Measurements from ENCODE around the gene BIRC5.
A peak's percentile ranks its signal among the peaks of the same experiment; 100 is the strongest.

The BIRC5 gene

GRCh38 chr17:78173097-78173715, 40.8 kb upstream of the BIRC5 start:
- peak overlapping the region in 1 of 2 donors; percentile 31 for H3K4me3 ChIP-seq (ENCODE audit: low read length in 2 of 2)
- H3K9ac ChIP-seq (ENCODE audit: low read depth in 1 of 2, low read length in 2 of 2): peak overlapping the region; percentile 56 to 74
- no peaks in the 10 kb centered on the region for H3K9me3 ChIP-seq (ENCODE audit: control insufficient read depth in 2 of 2, low read length in 2 of 2)

GRCh38 chr17:78174346-78174869, 39.6 kb upstream of the BIRC5 start:
- peak overlapping the region; percentile 93 to 97 for H3K27ac ChIP-seq (ENCODE audit: low read depth in 2 of 2, low read length in 2 of 2)
- no peaks in the 10 kb centered on the region for H3K9me3 ChIP-seq (ENCODE audit: control insufficient read depth in 2 of 2, low read length in 2 of 2)
- H3K36me3 ChIP-seq (ENCODE audit: control insufficient read depth in 2 of 2, insufficient read depth in 2 of 2, low read length in 2 of 2): peaks cover 12 to 14% of the 10 kb centered on the region in 2 donors
- peak overlapping the region; percentile 53 to 54 for H3K4me3 ChIP-seq (ENCODE audit: low read length in 2 of 2)
- H3K4me1 ChIP-seq (ENCODE audit: control insufficient read depth in 2 of 2, insufficient read depth in 2 of 2, low read length in 2 of 2): peaks cover 70 to 76% of the 10 kb centered on the region in 2 donors
- H3K9ac ChIP-seq (ENCODE audit: low read depth in 1 of 2, low read length in 2 of 2): peak overlapping the region; percentile 65 to 80
- no peaks in the 10 kb centered on the region for H3K27me3 ChIP-seq (ENCODE audit: control insufficient read depth in 2 of 2, insufficient read depth in 2 of 2, low read length in 2 of 2)

More at GRCh38 chr17:78173097-78173715, 40.8 kb upstream of the BIRC5 start:
- peaks cover 73 to 80% of the 10 kb centered on the region in 2 donors for H3K4me1 ChIP-seq (ENCODE audit: control insufficient read depth in 2 of 2, insufficient read depth in 2 of 2, low read length in 2 of 2)
- no peaks in the 10 kb centered on the region for H3K27me3 ChIP-seq (ENCODE audit: control insufficient read depth in 2 of 2, insufficient read depth in 2 of 2, low read length in 2 of 2)
- H3K27ac ChIP-seq (ENCODE audit: low read depth in 2 of 2, low read length in 2 of 2): peak overlapping the region; percentile 93 to 97
- peaks cover 12 to 14% of the 10 kb centered on the region in 2 donors for H3K36me3 ChIP-seq (ENCODE audit: control insufficient read depth in 2 of 2, insufficient read depth in 2 of 2, low read length in 2 of 2)

GRCh38 chr17:78174870-78175642, 39.0 kb upstream of the BIRC5 start:
- peak overlapping the region; percentile 93 to 97 for H3K27ac ChIP-seq (ENCODE audit: low read depth in 2 of 2, low read length in 2 of 2)
- peaks cover 64 to 69% of the 10 kb centered on the region in 2 donors for H3K4me1 ChIP-seq (ENCODE audit: control insufficient read depth in 2 of 2, insufficient read depth in 2 of 2, low read length in 2 of 2)
- no peaks in the 10 kb centered on the region for H3K9me3 ChIP-seq (ENCODE audit: control insufficient read depth in 2 of 2, low read length in 2 of 2)
- H3K4me3 ChIP-seq (ENCODE audit: low read length in 2 of 2): peak overlapping the region; percentile 53 to 54
- peak overlapping the region; percentile 56 to 65 for H3K9ac ChIP-seq (ENCODE audit: low read depth in 1 of 2, low read length in 2 of 2)
- H3K27me3 ChIP-seq (ENCODE audit: control insufficient read depth in 2 of 2, insufficient read depth in 2 of 2, low read length in 2 of 2): no peaks in the 10 kb centered on the region
- peaks cover 12 to 14% of the 10 kb centered on the region in 2 donors for H3K36me3 ChIP-seq (ENCODE audit: control insufficient read depth in 2 of 2, insufficient read depth in 2 of 2, low read length in 2 of 2)

GRCh38 chr17:78175643-78175981, 38.4 kb upstream of the BIRC5 start:
- Histone ChIP-seq H3K9me3 (ENCODE audit: control insufficient read depth in 2 of 2, low read length in 2 of 2) (no peaks in the 10 kb centered on the region), H3K27me3 (ENCODE audit: control insufficient read depth in 2 of 2, insufficient read depth in 2 of 2, low read length in 2 of 2) (no peaks in the 10 kb centered on the region), H3K4me1 (ENCODE audit: control insufficient read depth in 2 of 2, insufficient read depth in 2 of 2, low read length in 2 of 2) (peaks cover 62 to 65% of the 10 kb centered on the region in 2 donors), H3K9ac (ENCODE audit: low read depth in 1 of 2, low read length in 2 of 2) (peak overlapping the region; percentile 56 to 65), H3K27ac (ENCODE audit: low read depth in 2 of 2, low read length in 2 of 2) (peak overlapping the region; percentile 93 to 97), H3K36me3 (ENCODE audit: control insufficient read depth in 2 of 2, insufficient read depth in 2 of 2, low read length in 2 of 2) (peaks cover 12 to 14% of the 10 kb centered on the region in 2 donors), H3K4me3 (ENCODE audit: low read length in 2 of 2) (no peak overlapping the region)

- Histone ChIP-seq H3K36me3 (ENCODE audit: control insufficient read depth in 2 of 2, insufficient read depth in 2 of 2, low read length in 2 of 2) (peaks cover 8 to 9% of the 10 kb centered on the region in 2 donors), H3K27ac (ENCODE audit: low read depth in 2 of 2, low read length in 2 of 2) (peak overlapping the region; percentile 1 to 97), H3K9ac (ENCODE audit: low read depth in 1 of 2, low read length in 2 of 2) (peak overlapping the region in 1 of 2 donors; percentile 65), H3K4me3 (ENCODE audit: low read length in 2 of 2) (no peak overlapping the region), H3K27me3 (ENCODE audit: control insufficient read depth in 2 of 2, insufficient read depth in 2 of 2, low read length in 2 of 2) (no peaks in the 10 kb centered on the region), H3K9me3 (ENCODE audit: control insufficient read depth in 2 of 2, low read length in 2 of 2) (no peaks in the 10 kb centered on the region), H3K4me1 (ENCODE audit: control insufficient read depth in 2 of 2, insufficient read depth in 2 of 2, low read length in 2 of 2) (peaks cover 56 to 57% of the 10 kb centered on the region in 2 donors)
Observed at GRCh38 chr17:78176548-78177025, 37.5 kb upstream of the BIRC5 start.

GRCh38 chr17:78179372-78179771, 34.7 kb upstream of the BIRC5 start:
- Histone ChIP-seq H3K4me3 (ENCODE audit: low read length in 2 of 2) (no peak overlapping the region), H3K4me1 (ENCODE audit: control insufficient read depth in 2 of 2, insufficient read depth in 2 of 2, low read length in 2 of 2) (peaks cover 28 to 29% of the 10 kb centered on the region in 2 donors), H3K36me3 (ENCODE audit: control insufficient read depth in 2 of 2, insufficient read depth in 2 of 2, low read length in 2 of 2) (peaks cover 0 to 2% of the 10 kb centered on the region in 2 donors), H3K9ac (ENCODE audit: low read depth in 1 of 2, low read length in 2 of 2) (no peak overlapping the region), H3K27me3 (ENCODE audit: control insufficient read depth in 2 of 2, insufficient read depth in 2 of 2, low read length in 2 of 2) (no peaks in the 10 kb centered on the region), H3K9me3 (ENCODE audit: control insufficient read depth in 2 of 2, low read length in 2 of 2) (no peaks in the 10 kb centered on the region), H3K27ac (ENCODE audit: low read depth in 2 of 2, low read length in 2 of 2) (peak overlapping the region; percentile 60 to 70)

GRCh38 chr17:78180083-78180482, 34.0 kb upstream of the BIRC5 start:
- Histone ChIP-seq H3K4me3 (ENCODE audit: low read length in 2 of 2) (peak overlapping the region in 1 of 2 donors; percentile 13), H3K27ac (ENCODE audit: low read depth in 2 of 2, low read length in 2 of 2) (peak overlapping the region; percentile 60 to 70), H3K4me1 (ENCODE audit: control insufficient read depth in 2 of 2, insufficient read depth in 2 of 2, low read length in 2 of 2) (peaks cover 21 to 27% of the 10 kb centered on the region in 2 donors), H3K9ac (ENCODE audit: low read depth in 1 of 2, low read length in 2 of 2) (peak overlapping the region in 1 of 2 donors; percentile 41), H3K9me3 (ENCODE audit: control insufficient read depth in 2 of 2, low read length in 2 of 2) (no peaks in the 10 kb centered on the region), H3K27me3 (ENCODE audit: control insufficient read depth in 2 of 2, insufficient read depth in 2 of 2, low read length in 2 of 2) (no peaks in the 10 kb centered on the region), H3K36me3 (ENCODE audit: control insufficient read depth in 2 of 2, insufficient read depth in 2 of 2, low read length in 2 of 2) (peaks cover 0 to 2% of the 10 kb centered on the region in 2 donors)

- H3K36me3 ChIP-seq (ENCODE audit: control insufficient read depth in 2 of 2, insufficient read depth in 2 of 2, low read length in 2 of 2): peaks cover 0 to 2% of the 10 kb centered on the region in 2 donors
- no peak overlapping the region for H3K4me3 ChIP-seq (ENCODE audit: low read length in 2 of 2)
- H3K27ac ChIP-seq (ENCODE audit: low read depth in 2 of 2, low read length in 2 of 2): peak overlapping the region; percentile 60 to 70
- H3K27me3 ChIP-seq (ENCODE audit: control insufficient read depth in 2 of 2, insufficient read depth in 2 of 2, low read length in 2 of 2): no peaks in the 10 kb centered on the region
- H3K9me3 ChIP-seq (ENCODE audit: control insufficient read depth in 2 of 2, low read length in 2 of 2): no peaks in the 10 kb centered on the region
- H3K9ac ChIP-seq (ENCODE audit: low read depth in 1 of 2, low read length in 2 of 2): peak overlapping the region in 1 of 2 donors; percentile 41
- peaks cover 17 to 22% of the 10 kb centered on the region in 2 donors for H3K4me1 ChIP-seq (ENCODE audit: control insufficient read depth in 2 of 2, insufficient read depth in 2 of 2, low read length in 2 of 2)
Observed at GRCh38 chr17:78180508-78180907, 33.5 kb upstream of the BIRC5 start.

GRCh38 chr17:78182504-78182903, 31.5 kb upstream of the BIRC5 start:
- H3K27ac ChIP-seq (ENCODE audit: low read depth in 2 of 2, low read length in 2 of 2): no peak overlapping the region
- no peak overlapping the region for H3K9ac ChIP-seq (ENCODE audit: low read depth in 1 of 2, low read length in 2 of 2)
- peaks cover 8 to 15% of the 10 kb centered on the region in 2 donors for H3K4me1 ChIP-seq (ENCODE audit: control insufficient read depth in 2 of 2, insufficient read depth in 2 of 2, low read length in 2 of 2)
- H3K27me3 ChIP-seq (ENCODE audit: control insufficient read depth in 2 of 2, insufficient read depth in 2 of 2, low read length in 2 of 2): no peaks in the 10 kb centered on the region
- peaks cover 0 to 2% of the 10 kb centered on the region in 2 donors for H3K36me3 ChIP-seq (ENCODE audit: control insufficient read depth in 2 of 2, insufficient read depth in 2 of 2, low read length in 2 of 2)
- H3K9me3 ChIP-seq (ENCODE audit: control insufficient read depth in 2 of 2, low read length in 2 of 2): no peaks in the 10 kb centered on the region
- no peak overlapping the region for H3K4me3 ChIP-seq (ENCODE audit: low read length in 2 of 2)

- Histone ChIP-seq H3K9me3 (ENCODE audit: control insufficient read depth in 2 of 2, low read length in 2 of 2) (no peaks in the 10 kb centered on the region), H3K36me3 (ENCODE audit: control insufficient read depth in 2 of 2, insufficient read depth in 2 of 2, low read length in 2 of 2) (peaks cover 0 to 2% of the 10 kb centered on the region in 2 donors), H3K4me1 (ENCODE audit: control insufficient read depth in 2 of 2, insufficient read depth in 2 of 2, low read length in 2 of 2) (peaks cover 11 to 21% of the 10 kb centered on the region in 2 donors), H3K4me3 (ENCODE audit: low read length in 2 of 2) (no peak overlapping the region), H3K27ac (ENCODE audit: low read depth in 2 of 2, low read length in 2 of 2) (peak overlapping the region in 1 of 2 donors; percentile 4), H3K9ac (ENCODE audit: low read depth in 1 of 2, low read length in 2 of 2) (no peak overlapping the region), H3K27me3 (ENCODE audit: control insufficient read depth in 2 of 2, insufficient read depth in 2 of 2, low read length in 2 of 2) (no peaks in the 10 kb centered on the region)
Observed at GRCh38 chr17:78183916-78184315, 30.1 kb upstream of the BIRC5 start.
